GM21619 (cell line): Measurements from ENCODE around the gene SCRN1.

Experiments
- ATAC-seq: cut with Tn5 transposase; IDR thresholded peaks from one replicate; pipeline ENCODE4 v1.9.1; 2021; ENCODE audit not compliant: unreplicated experiment

The SCRN1 gene, protein sequence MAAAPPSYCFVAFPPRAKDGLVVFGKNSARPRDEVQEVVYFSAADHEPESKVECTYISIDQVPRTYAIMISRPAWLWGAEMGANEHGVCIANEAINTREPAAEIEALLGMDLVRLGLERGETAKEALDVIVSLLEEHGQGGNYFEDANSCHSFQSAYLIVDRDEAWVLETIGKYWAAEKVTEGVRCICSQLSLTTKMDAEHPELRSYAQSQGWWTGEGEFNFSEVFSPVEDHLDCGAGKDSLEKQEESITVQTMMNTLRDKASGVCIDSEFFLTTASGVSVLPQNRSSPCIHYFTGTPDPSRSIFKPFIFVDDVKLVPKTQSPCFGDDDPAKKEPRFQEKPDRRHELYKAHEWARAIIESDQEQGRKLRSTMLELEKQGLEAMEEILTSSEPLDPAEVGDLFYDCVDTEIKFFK

GRCh38 chr7:29989257-29989995 lies at the start of gene SCRN1:
SCRN1 (minus strand) TSS chr7:29989801; CDS start chr7:29969067, 20,734 bp downstream.
- peak; percentile 33 for ATAC-seq

DNA sequence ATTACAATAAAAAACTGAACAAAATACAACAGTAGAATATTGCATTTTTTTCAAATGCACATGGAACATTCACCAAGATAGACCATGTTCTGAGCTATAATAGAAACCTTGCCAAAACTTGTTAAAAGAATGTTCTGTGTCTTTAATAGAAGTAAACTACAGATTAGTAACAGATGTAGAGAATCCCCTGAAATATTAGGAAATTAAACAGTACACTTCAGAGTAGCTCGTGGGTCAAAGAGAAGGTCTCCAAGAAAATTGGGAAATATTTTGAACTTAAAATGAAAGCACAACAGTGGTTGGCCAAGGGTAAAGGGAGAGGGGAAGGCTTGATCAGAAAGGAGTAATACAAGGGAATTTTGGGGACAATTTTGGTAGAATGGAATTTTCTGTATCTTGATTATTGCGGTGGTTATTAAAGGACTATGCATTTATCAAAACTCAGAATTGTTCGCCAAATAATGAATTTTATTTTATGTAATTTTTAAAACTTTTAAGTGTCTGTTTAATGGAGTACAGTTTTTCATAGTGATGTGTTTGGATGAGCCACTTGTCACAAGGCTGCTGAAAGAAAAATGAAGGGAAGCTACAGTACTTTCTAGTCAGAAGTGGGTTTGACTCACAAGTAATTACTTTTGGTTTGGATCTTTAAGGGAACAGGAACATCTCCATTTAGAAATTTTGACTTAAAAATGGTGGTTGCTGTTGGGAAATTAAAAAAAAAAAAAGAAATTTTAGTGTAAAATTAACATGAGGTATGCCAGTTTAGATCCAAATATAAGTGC lies 48.8 kb upstream of the SCRN1 start:
- ATAC-seq: no peak

GRCh38 chr7:30036220-30036619 lies 46.6 kb upstream of the SCRN1 start:
- no peak for ATAC-seq

DNA sequence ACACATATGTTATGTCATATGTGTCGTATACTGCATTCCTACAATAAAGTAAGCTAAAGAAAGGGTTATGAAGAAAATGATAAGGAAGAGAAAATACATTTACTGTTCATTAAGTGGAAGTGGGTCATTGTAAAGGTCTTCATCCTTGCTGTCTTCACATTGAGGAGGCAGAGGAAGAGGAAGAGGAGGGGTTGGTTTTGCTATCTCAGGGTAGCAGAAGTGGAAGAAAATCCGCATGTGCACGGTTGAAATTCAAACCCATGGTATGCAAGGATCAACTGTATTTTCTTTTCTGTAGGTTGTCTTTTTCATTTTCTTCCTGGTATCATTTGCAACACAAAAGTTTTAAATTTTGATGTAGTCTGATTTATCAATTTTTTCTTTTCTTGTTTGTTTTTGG lies 44.9 kb upstream of the SCRN1 start:
- ATAC-seq: no peak

DNA sequence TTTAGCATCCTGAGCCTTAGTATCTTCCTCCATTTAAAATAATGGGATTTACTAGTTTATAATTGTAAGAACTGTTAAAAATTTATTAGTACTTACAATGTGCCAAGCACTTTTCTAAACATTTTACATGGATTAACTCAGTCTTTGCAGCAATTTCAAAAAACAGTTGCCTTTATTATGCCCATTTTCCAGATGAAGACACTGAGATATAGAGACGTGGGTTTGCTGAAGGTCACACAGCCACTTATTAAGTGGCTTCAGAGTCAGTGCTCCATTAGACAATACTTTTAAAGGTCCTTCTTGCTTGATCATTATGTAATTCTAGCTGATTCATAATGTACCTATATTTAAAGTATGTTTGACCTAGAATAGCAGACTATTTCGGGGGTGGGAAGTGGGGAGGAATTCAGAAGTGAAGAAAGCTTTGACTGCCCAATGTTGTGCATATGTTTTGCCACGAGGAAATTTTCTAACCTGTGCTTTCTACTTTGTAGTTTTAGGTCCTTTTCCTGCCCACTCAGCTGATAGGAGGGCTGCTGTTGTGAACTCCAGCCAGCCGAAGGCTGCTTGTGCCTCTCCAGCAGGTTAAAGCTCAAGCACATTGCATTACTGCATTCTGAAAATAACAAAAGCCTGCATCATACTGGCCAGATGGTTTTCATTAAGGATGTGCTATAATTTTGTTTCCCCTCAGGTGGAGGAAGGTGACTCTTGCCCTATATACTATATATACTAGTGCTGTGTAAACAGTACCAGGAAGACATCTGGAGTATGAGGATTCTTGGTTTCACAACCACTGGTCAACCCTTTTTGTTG lies 42.9 kb upstream of the SCRN1 start:
- ATAC-seq: no peak

GRCh38 chr7:30029696-30030095 lies 40.1 kb upstream of the SCRN1 start:
- ATAC-seq: no peak

GRCh38 chr7:30028749-30029635 lies 39.4 kb upstream of the SCRN1 start:
- ATAC-seq: peak; percentile 15

GRCh38 chr7:30028216-30028748 lies 38.7 kb upstream of the SCRN1 start, which contains the start of gene PLEKHA8:
PLEKHA8 (plus strand) TSS chr7:30028412; CDS start chr7:30028763, 351 bp downstream.
- ATAC-seq: peak; percentile 44

DNA sequence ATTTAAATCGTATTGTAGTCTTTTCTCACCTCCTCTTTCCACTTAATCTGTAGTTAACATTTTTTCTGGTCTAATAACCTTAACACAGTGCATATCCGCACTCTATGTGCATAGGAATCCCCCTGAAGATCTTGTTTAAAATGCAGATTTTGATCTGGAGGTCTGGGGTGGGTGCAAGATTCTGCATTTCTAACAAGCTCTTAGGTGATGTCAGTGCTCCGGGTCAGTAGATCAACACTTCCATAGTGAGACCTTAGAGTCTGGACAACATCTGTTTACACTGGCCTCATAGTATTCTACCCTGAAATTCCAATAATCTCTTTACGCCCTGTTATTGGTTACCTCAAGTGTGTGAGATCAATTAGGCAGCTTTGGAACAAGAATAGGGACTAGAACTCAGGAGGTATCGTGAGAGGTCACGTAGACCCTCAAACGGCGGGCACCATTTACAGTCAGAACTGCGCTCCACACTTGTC lies 38.2 kb upstream of the SCRN1 start:
- ATAC-seq: peak; percentile 1

GRCh38 chr7:30027065-30027456 lies 37.5 kb upstream of the SCRN1 start:
- ATAC-seq: no peak

GRCh38 chr7:30026229-30027064 lies 36.8 kb upstream of the SCRN1 start, which contains the start of gene FKBP14:
FKBP14 (minus strand) TSS chr7:30026702; CDS start chr7:30026508, 194 bp downstream.
- ATAC-seq: peak; percentile 72

DNA sequence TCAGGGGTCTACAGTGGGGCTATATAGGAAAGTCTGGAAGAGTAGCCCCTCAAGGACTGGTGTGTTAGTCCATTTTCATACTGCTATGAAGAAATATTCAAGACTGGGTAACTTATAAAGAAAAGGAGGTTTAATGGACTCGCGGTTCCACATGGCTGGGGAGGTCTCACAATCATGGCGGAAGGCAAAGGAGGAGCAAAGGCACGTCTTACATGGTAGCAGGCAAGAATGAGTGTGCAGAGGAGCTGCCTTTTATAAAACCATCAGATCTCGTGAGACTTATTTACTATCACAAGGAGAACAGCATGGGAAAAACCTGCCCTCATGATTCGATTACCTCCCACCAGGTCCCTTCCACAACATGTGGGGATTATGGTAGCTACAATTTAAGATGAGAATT lies 33.9 kb upstream of the SCRN1 start:
- no peak for ATAC-seq

- no peak for ATAC-seq
Measured at GRCh38 chr7:30022991-30023390, 33.4 kb upstream of the SCRN1 start.

GRCh38 chr7:30020535-30020934 lies 30.9 kb upstream of the SCRN1 start:
- no peak for ATAC-seq

GRCh38 chr7:30019960-30020359 lies 30.4 kb upstream of the SCRN1 start:
- no peak for ATAC-seq

- no peak for ATAC-seq
Measured at GRCh38 chr7:30019387-30019786, 29.8 kb upstream of the SCRN1 start.

- no peak for ATAC-seq
Measured at GRCh38 chr7:30018451-30018850, 28.9 kb upstream of the SCRN1 start.

DNA sequence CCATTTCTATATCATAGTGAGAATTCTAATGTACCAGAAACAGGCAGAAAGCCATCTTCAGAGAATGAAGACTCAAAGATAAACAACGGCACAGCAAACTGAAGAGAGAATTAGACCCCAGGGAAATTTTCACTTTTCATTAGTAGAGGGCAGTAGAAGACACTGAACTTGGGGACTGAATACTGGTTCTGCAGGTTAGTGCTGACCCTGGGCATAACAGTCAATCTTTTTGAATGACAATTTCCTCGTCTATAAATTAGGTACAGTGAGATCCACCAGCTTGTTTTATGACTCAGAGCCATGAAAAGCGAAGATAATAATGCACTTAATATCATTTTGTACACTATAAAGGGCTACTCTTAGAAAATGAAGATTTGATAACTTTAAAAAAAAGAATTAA lies 23.2 kb upstream of the SCRN1 start:
- ATAC-seq: no peak
